Measurements from ENCODE around the gene ZDHHC17.

Gene ZDHHC17

DNA sequence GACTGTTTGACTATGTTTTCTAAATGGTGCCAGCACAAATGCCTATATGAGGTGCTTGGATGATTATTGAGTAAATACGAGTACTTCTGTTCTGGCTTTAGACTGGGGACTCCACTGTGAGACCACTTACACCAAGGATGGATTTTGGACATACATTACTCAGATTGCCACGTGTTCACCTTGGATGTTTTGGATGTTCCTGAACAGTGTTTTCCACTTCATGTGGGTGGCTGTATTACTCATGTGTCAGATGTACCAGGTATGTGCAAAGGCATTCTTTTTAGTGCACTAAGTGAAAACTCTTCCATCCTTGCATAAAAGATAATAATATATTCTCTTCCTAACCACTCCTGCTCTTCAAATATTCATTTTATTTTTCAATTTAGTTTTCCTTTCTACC, 84.2 kb downstream of the ZDHHC17 start:
- no peak overlapping the region for H3K4me3 ChIP-seq (IDR thresholded peaks at IDR 0.05; ENCODE audit: insufficient read depth, low read depth, low read length)

DNA sequence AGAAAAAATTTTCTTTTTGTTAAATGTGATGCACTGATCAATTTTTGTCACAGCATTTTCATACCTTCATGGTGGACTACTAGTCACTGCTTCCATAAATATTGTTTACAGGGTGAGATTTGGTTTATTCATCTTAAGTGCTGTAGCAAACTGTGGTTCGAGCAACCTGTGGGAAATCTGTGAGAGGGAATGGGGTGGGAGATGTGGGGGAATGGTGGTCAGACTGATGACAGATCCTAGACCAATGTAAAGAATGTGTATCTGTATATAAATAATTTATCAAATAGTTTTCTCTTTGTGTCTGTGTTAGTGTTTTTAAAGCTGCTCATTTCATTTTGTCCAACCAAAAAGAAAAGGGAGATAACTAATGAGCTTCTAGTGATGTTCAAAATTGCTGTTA, 88.2 kb downstream of the ZDHHC17 start:
- peaks cover 4% of the 10 kb centered on the region; the same call in 1 of the 2 replicates for H3K36me3 ChIP-seq (ENCODE audit: insufficient read depth)
- H3K4me2 ChIP-seq, result no peak overlapping the region
- no peak overlapping the region for H3K27ac ChIP-seq
- H4K20me1 ChIP-seq (ENCODE audit: insufficient read depth), result no peaks in the 10 kb centered on the region
- no peak overlapping the region for H3K4me3 ChIP-seq (IDR thresholded peaks at IDR 0.05; ENCODE audit: insufficient read depth, low read depth, low read length)
- TF ChIP-seq, protein P1, sequence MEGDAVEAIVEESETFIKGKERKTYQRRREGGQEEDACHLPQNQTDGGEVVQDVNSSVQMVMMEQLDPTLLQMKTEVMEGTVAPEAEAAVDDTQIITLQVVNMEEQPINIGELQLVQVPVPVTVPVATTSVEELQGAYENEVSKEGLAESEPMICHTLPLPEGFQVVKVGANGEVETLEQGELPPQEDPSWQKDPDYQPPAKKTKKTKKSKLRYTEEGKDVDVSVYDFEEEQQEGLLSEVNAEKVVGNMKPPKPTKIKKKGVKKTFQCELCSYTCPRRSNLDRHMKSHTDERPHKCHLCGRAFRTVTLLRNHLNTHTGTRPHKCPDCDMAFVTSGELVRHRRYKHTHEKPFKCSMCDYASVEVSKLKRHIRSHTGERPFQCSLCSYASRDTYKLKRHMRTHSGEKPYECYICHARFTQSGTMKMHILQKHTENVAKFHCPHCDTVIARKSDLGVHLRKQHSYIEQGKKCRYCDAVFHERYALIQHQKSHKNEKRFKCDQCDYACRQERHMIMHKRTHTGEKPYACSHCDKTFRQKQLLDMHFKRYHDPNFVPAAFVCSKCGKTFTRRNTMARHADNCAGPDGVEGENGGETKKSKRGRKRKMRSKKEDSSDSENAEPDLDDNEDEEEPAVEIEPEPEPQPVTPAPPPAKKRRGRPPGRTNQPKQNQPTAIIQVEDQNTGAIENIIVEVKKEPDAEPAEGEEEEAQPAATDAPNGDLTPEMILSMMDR (conservative IDR thresholded peaks at IDR 0.05; ENCODE audit: low read depth, low read length), result no peak
- H3K4me1 ChIP-seq (ENCODE audit: low read depth, poor library complexity, severe bottlenecking), result no peaks in the 10 kb centered on the region
- H2AFZ ChIP-seq (ENCODE audit: low read depth), result no peak overlapping the region
- no peaks in the 10 kb centered on the region for H3K27me3 ChIP-seq (ENCODE audit: insufficient read depth, low read depth)
- no peaks in the 10 kb centered on the region for H3K79me2 ChIP-seq (ENCODE audit: insufficient read depth, low read depth)
- H3K9ac ChIP-seq, result no peak overlapping the region

More for the DNA sequence above, 84.2 kb downstream of the ZDHHC17 start:
- no peak overlapping the region for H2AFZ ChIP-seq (ENCODE audit: low read depth)
- H3K36me3 ChIP-seq (ENCODE audit: insufficient read depth), result no peaks in the 10 kb centered on the region
- no peak overlapping the region for H3K4me2 ChIP-seq
- no peaks in the 10 kb centered on the region for H3K4me1 ChIP-seq (ENCODE audit: low read depth, poor library complexity, severe bottlenecking)
- H4K20me1 ChIP-seq (ENCODE audit: insufficient read depth), result no peaks in the 10 kb centered on the region
- H3K27ac ChIP-seq, result no peak overlapping the region
- no peaks in the 10 kb centered on the region for H3K79me2 ChIP-seq (ENCODE audit: insufficient read depth, low read depth)
- no peaks in the 10 kb centered on the region for H3K27me3 ChIP-seq (ENCODE audit: insufficient read depth, low read depth)
- TF ChIP-seq, protein P1 (conservative IDR thresholded peaks at IDR 0.05; ENCODE audit: low read depth, low read length), result no peak
- no peak overlapping the region for H3K9ac ChIP-seq

DNA sequence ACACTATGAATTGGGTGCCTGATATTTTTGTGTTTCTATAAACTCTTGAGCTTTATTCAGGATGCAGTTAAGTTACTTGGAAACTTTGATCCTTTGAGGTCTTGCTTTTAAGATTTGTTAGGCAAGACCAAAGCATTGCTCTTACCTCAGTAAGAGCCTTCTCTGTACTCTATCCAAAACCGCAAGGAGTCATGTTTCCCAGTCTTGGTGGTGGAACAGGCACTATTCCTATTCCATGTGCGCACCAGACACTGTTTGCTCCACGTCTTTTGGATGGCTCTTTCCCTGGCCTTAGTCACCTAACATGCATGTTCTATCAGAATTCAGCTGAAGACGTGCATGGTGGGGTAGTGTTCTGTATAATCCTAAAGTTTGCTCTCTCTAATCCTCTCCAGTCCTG, 91.4 kb downstream of the ZDHHC17 start:
- Histone ChIP-seq H3K27ac (no peak overlapping the region), H3K36me3 (ENCODE audit: insufficient read depth) (peaks cover 4% of the 10 kb centered on the region; the same call in 1 of the 2 replicates), H3K79me2 (ENCODE audit: insufficient read depth, low read depth) (no peaks in the 10 kb centered on the region), H3K27me3 (ENCODE audit: insufficient read depth, low read depth) (no peaks in the 10 kb centered on the region), H4K20me1 (ENCODE audit: insufficient read depth) (no peaks in the 10 kb centered on the region), H3K9ac (no peak overlapping the region), H2AFZ (ENCODE audit: low read depth) (no peak overlapping the region), H3K4me2 (no peak overlapping the region), H3K4me3 (IDR thresholded peaks at IDR 0.05; ENCODE audit: insufficient read depth, low read depth, low read length) (no peak overlapping the region), H3K4me1 (ENCODE audit: low read depth, poor library complexity, severe bottlenecking) (peaks cover 21% of the 10 kb centered on the region)
- TF ChIP-seq, protein P1 (conservative IDR thresholded peaks at IDR 0.05; ENCODE audit: low read depth, low read length), result no peak

DNA sequence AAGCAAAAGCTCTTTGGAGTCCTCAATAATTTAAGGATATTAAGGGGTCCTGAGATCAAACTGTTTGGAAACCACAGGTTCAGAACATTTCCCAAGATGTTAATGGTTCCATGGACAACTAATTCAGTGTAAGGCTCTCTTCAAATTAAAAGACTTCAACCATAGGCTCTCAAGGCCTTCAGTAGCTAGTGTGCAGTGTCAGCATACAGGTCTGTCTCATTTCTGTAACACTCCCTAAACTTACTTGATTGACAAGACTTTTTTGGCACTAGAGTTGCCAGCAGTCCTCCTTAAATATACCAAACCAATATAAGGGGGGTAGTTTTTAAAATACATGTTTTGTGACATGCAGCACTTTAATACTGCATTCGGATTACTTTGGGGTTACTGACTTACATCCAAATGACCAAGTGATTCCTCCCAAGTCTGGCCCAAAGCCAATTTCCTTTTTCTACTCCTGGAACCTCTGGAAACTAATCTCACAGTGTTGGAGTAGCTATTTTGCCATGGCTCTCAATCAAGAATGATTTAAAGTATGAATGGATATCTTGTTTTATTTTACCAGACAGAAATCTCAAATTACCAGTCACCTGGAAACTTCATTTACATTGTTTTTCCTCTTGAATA, 92.2 kb downstream of the ZDHHC17 start:
- H3K36me3 ChIP-seq (ENCODE audit: insufficient read depth), result peaks cover 4% of the 10 kb centered on the region; the same call in 1 of the 2 replicates
- H3K4me3 ChIP-seq (IDR thresholded peaks at IDR 0.05; ENCODE audit: insufficient read depth, low read depth, low read length), result no peak overlapping the region
- no peak overlapping the region for H3K27ac ChIP-seq
- H3K4me2 ChIP-seq, result no peak overlapping the region
- H3K4me1 ChIP-seq (ENCODE audit: low read depth, poor library complexity, severe bottlenecking), result peaks cover 28% of the 10 kb centered on the region
- no peak overlapping the region for H3K9ac ChIP-seq
- H3K79me2 ChIP-seq (ENCODE audit: insufficient read depth, low read depth), result no peaks in the 10 kb centered on the region
- TF ChIP-seq, protein P1 (conservative IDR thresholded peaks at IDR 0.05; ENCODE audit: low read depth, low read length), result no peak
- H2AFZ ChIP-seq (ENCODE audit: low read depth), result no peak overlapping the region
- no peaks in the 10 kb centered on the region for H3K27me3 ChIP-seq (ENCODE audit: insufficient read depth, low read depth)
- no peaks in the 10 kb centered on the region for H4K20me1 ChIP-seq (ENCODE audit: insufficient read depth)

Measured in KMS-11 (cell line).